ENCODE results near the gene NCK2.

GRCh38 chr2:105867587-105867986, 122.9 kb downstream of the NCK2 start:
- TF ChIP-seq CTCF (conservative IDR thresholded peaks at IDR 0.05; ENCODE audit: low read depth, low read length) (no peak), EZH2 (IDR thresholded peaks at IDR 0.05; ENCODE audit: low read length, unreplicated experiment) (no peak), EZH2phosphoT487 (IDR thresholded peaks at IDR 0.05; ENCODE audit: borderline replicate concordance, low read length) (no peak)
